Measurements from ENCODE around the gene MT1M.

The MT1M gene

DNA sequence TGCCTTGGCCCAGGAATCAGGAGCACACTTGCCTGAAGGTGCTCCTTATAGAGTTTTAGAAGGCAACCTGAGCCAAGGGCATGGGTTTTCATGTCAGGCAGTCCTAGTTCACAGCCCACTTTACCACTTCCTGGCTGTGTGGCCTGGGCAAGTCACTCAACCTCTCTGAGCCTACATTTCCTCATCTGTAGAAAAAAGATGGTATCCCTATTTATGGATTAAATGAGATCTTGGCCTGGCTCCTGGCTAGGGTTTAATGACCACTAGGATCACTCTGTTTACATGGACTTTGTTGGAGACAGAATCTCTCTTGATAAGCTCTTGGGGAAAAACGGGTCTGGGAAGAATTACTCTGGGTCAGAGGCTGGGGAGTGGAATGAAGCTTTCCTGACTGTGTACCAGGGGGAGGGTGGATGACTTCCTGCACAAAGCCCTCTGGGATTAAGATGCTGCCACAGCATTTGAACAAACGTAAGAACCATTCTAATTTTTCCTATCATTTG lies 21.8 kb upstream of the MT1M start:
- Histone ChIP-seq H3K4me2 (ENCODE audit: low read length) (peak overlapping the region; percentile 84), H3K9me3 (ENCODE audit: control insufficient read depth, low read length) (no peaks in the 10 kb centered on the region), H3K27me3 (ENCODE audit: control insufficient read depth, insufficient read depth, low read length) (no peaks in the 10 kb centered on the region), H3K9ac (no peak overlapping the region), H2AFZ (peak overlapping the region; percentile 71), H3K27ac (peak overlapping the region; percentile 71), H3K79me2 (no peaks in the 10 kb centered on the region), H3K36me3 (ENCODE audit: control insufficient read depth, insufficient read depth, low read length) (no peaks in the 10 kb centered on the region), H3K4me3 (ENCODE audit: low read depth, low read length) (peak overlapping the region; percentile 60), H3K4me1 (peaks cover 15% of the 10 kb centered on the region)
- TF ChIP-seq, protein P1, sequence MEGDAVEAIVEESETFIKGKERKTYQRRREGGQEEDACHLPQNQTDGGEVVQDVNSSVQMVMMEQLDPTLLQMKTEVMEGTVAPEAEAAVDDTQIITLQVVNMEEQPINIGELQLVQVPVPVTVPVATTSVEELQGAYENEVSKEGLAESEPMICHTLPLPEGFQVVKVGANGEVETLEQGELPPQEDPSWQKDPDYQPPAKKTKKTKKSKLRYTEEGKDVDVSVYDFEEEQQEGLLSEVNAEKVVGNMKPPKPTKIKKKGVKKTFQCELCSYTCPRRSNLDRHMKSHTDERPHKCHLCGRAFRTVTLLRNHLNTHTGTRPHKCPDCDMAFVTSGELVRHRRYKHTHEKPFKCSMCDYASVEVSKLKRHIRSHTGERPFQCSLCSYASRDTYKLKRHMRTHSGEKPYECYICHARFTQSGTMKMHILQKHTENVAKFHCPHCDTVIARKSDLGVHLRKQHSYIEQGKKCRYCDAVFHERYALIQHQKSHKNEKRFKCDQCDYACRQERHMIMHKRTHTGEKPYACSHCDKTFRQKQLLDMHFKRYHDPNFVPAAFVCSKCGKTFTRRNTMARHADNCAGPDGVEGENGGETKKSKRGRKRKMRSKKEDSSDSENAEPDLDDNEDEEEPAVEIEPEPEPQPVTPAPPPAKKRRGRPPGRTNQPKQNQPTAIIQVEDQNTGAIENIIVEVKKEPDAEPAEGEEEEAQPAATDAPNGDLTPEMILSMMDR (IDR thresholded peaks at IDR 0.05), result no peak

- Histone ChIP-seq H3K9ac (no peak overlapping the region), H3K9me3 (ENCODE audit: control insufficient read depth, low read length) (no peaks in the 10 kb centered on the region), H3K4me2 (ENCODE audit: low read length) (no peak overlapping the region), H3K27me3 (ENCODE audit: control insufficient read depth, insufficient read depth, low read length) (no peaks in the 10 kb centered on the region), H3K36me3 (ENCODE audit: control insufficient read depth, insufficient read depth, low read length) (no peaks in the 10 kb centered on the region), H2AFZ (no peak overlapping the region), H3K4me3 (ENCODE audit: low read depth, low read length) (no peak overlapping the region), H3K4me1 (peaks cover 15% of the 10 kb centered on the region), H3K27ac (peak overlapping the region; percentile 68), H3K79me2 (no peaks in the 10 kb centered on the region)
- TF ChIP-seq, protein P1 (IDR thresholded peaks at IDR 0.05), result no peak
Measured at GRCh38 chr16:56611281-56611833, 21.1 kb upstream of the MT1M start.

DNA sequence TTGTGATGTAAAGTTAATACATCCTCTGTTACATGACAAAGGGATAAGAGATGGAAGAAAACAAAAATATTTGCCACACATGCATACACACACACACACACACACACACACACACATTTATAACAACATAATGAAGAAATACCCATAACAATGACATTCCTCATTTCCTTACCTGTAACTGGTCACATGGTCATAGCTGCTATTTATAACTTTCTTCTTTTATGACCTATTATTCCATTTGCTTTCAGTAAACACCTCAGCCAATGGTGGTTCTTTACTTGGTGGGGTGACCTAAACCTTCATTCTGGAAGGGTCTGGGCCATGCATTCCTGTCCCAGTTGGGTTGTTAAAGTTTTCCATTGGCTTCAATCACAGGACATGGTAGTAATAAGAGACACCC lies 18.8 kb upstream of the MT1M start:
- H3K4me1 ChIP-seq, result peaks cover 19% of the 10 kb centered on the region
- H3K4me2 ChIP-seq (ENCODE audit: low read length), result no peak overlapping the region
- TF ChIP-seq, protein P1 (IDR thresholded peaks at IDR 0.05), result no peak
- H3K9ac ChIP-seq, result no peak overlapping the region
- H3K36me3 ChIP-seq (ENCODE audit: control insufficient read depth, insufficient read depth, low read length), result no peaks in the 10 kb centered on the region
- no peak overlapping the region for H3K4me3 ChIP-seq (ENCODE audit: low read depth, low read length)
- no peak overlapping the region for H2AFZ ChIP-seq
- H3K79me2 ChIP-seq, result no peaks in the 10 kb centered on the region
- H3K27me3 ChIP-seq (ENCODE audit: control insufficient read depth, insufficient read depth, low read length), result no peaks in the 10 kb centered on the region
- no peaks in the 10 kb centered on the region for H3K9me3 ChIP-seq (ENCODE audit: control insufficient read depth, low read length)
- H3K27ac ChIP-seq, result no peak overlapping the region

DNA sequence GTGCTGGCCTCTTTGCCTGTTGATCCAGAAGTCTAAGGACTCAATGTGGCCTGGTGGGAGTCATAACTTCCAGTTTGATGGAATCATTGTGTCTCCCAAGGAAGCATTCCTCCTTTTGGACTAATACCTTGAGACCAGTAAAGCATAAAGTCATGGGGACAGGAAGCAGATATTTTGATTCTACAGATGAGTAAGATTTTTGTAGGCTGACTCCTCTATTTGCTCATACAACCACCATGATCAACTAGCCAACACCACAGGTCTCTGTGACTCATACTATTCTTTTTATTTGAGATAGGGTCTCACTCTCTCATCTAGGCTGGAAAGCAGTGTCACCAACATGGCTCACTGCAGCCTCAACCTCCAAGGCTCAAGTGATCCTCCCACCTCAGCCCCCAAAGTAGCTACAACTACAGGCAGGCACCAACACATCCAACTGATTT lies 17.9 kb upstream of the MT1M start:
- TF ChIP-seq, protein P1 (IDR thresholded peaks at IDR 0.05), result no peak

GRCh38 chr16:56615353-56615752 lies 17.1 kb upstream of the MT1M start:
- Histone ChIP-seq H3K4me1 (peaks cover 6% of the 10 kb centered on the region), H3K36me3 (ENCODE audit: control insufficient read depth, insufficient read depth, low read length) (no peaks in the 10 kb centered on the region), H3K27me3 (ENCODE audit: control insufficient read depth, insufficient read depth, low read length) (no peaks in the 10 kb centered on the region), H3K4me3 (ENCODE audit: low read depth, low read length) (no peak overlapping the region), H3K9ac (no peak overlapping the region), H3K79me2 (no peaks in the 10 kb centered on the region), H3K9me3 (ENCODE audit: control insufficient read depth, low read length) (no peaks in the 10 kb centered on the region), H3K4me2 (ENCODE audit: low read length) (no peak overlapping the region), H3K27ac (no peak overlapping the region), H2AFZ (no peak overlapping the region)
- TF ChIP-seq, protein P1 (IDR thresholded peaks at IDR 0.05), result no peak

More for the DNA sequence above, 17.9 kb upstream of the MT1M start:
- Histone ChIP-seq H3K27me3 (ENCODE audit: control insufficient read depth, insufficient read depth, low read length) (no peaks in the 10 kb centered on the region), H3K79me2 (no peaks in the 10 kb centered on the region), H2AFZ (no peak overlapping the region), H3K9ac (no peak overlapping the region), H3K36me3 (ENCODE audit: control insufficient read depth, insufficient read depth, low read length) (no peaks in the 10 kb centered on the region), H3K27ac (no peak overlapping the region), H3K4me2 (ENCODE audit: low read length) (no peak overlapping the region), H3K4me3 (ENCODE audit: low read depth, low read length) (no peak overlapping the region), H3K9me3 (ENCODE audit: control insufficient read depth, low read length) (no peaks in the 10 kb centered on the region), H3K4me1 (peaks cover 13% of the 10 kb centered on the region)

All from parathyroid adenoma (tissue), 2 donors.